Spleen (tissue), 7 donors: Measurements from ENCODE around the gene KLHDC7B.

Source experiments
- POLR2A ChIP-seq, 3 donors: fragments of 450-650 bp; IDR thresholded peaks; one replicate each; pipeline ENCODE4 v1.5.1; 2017; ENCODE audit warnings: antibody characterized with exemption in 3 of 3, mild to moderate bottlenecking in 1 of 3
- POLR2AphosphoS5 ChIP-seq, 3 donors: sonication (generic); formaldehyde crosslinking; IDR thresholded peaks; one replicate each; pipeline ENCODE4 v1.5.1; 2017; ENCODE audit warnings: antibody characterized with exemption in 3 of 3
- TF ChIP-seq, protein P1 (sequence below), 11 experiments: fragments of 200-600 bp in 7 of 11; fragments of 450-650 bp in 4 of 11; sonication (generic) in 4 of 11; IDR thresholded peaks in 8 of 11; conservative IDR thresholded peaks in 3 of 11; 1 replicate in 7 of 11; 2 replicates in 4 of 11; pipeline versions ENCODE4 v1.4.0 to v1.8.0; 2016 to 2021; ENCODE audit warnings: antibody characterized with exemption in 11 of 11, inconsistent platforms in 4 of 11, mild to moderate bottlenecking in 1 of 11
- donor health status: DM: no; HTN: no; CAD: no; lungs with moderate emphysema.
- donor health status: DM: no; HTN: no; CAD: no.
- donor health status: DM: no; HTN: no; CAD: no.

DNA sequence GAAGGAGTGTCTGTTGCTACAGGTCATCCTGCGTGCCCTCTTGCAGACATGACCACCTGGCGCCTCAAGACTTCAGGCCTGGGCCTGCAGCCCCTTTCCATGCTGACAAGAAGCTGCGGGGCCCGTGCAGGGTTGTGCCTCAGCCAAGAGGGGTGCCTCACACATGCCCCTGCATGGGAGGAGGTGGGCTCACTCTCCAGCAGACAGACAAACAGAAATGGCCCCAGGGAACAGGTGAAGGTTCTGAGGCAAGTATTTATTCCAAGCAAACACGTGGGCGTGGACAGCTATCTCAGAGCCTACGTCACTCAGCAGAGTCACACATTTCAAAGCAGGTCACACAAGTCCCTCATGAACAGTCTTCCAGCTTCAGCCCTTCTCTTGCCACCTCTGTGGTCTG lies 22.9 kb downstream of the KLHDC7B start:
- TF ChIP-seq, protein P1, sequence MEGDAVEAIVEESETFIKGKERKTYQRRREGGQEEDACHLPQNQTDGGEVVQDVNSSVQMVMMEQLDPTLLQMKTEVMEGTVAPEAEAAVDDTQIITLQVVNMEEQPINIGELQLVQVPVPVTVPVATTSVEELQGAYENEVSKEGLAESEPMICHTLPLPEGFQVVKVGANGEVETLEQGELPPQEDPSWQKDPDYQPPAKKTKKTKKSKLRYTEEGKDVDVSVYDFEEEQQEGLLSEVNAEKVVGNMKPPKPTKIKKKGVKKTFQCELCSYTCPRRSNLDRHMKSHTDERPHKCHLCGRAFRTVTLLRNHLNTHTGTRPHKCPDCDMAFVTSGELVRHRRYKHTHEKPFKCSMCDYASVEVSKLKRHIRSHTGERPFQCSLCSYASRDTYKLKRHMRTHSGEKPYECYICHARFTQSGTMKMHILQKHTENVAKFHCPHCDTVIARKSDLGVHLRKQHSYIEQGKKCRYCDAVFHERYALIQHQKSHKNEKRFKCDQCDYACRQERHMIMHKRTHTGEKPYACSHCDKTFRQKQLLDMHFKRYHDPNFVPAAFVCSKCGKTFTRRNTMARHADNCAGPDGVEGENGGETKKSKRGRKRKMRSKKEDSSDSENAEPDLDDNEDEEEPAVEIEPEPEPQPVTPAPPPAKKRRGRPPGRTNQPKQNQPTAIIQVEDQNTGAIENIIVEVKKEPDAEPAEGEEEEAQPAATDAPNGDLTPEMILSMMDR (IDR thresholded peaks at IDR 0.05 in 8 of 11, conservative IDR thresholded peaks at IDR 0.05 in 3 of 11) = no peak
- TF ChIP-seq POLR2A (IDR thresholded peaks at IDR 0.05) (no peak), POLR2AphosphoS5 (IDR thresholded peaks at IDR 0.05) (no peak)
